Stimulated activated CD8-positive, alpha-beta memory T cell treated with anti-CD3 and anti-CD28 coated beads, Interleukin-7, amount 100 ng/mL, for 1 hour (primary cell): ENCODE data around the gene PRKACA.

Source experiments
- DNase-seq, 2 donors: peaks; one replicate each; pipeline ENCODE4 v3.0.0-alpha.2; 2020; ENCODE audit warnings: low read depth in 2 of 2

Gene PRKACA

DNA sequence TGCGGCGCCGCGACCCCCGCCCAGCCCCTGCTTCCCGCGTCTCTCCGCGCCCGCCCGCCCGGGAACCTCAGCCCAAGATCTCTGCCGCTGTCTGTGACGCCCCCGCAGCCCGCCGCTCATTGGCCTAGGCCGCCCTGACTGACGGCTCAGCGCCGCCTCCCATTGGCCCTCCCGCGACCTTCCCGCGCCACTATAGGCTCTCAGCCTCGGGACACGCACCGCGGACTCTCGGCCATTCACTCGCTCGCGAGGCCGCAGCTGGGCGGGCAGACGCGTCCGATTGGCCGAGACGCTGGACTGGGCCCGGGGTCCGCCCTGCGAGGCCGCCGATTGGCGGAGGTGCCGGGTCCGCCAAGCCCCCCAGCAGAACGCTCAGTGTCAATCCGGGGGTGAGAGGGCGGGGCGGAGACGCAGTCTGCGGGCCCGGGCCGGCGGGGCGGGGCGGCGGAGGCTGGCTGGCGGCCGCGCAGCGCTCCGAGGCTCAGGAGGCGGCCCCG is at the start of gene PRKACA:
TSS of gene PRKACA (minus strand) at position 95 of the 497 bp plus-strand sequence. CDS start 215 bp downstream, outside the sequence.
- peak; percentile 94 to 95 for DNase-seq

GRCh38 chr19:14166999-14167575 is 49.5 kb upstream of the PRKACA start:
- no peak for DNase-seq

GRCh38 chr19:14165990-14166830 is 48.6 kb upstream of the PRKACA start:
- no peak for DNase-seq

DNA sequence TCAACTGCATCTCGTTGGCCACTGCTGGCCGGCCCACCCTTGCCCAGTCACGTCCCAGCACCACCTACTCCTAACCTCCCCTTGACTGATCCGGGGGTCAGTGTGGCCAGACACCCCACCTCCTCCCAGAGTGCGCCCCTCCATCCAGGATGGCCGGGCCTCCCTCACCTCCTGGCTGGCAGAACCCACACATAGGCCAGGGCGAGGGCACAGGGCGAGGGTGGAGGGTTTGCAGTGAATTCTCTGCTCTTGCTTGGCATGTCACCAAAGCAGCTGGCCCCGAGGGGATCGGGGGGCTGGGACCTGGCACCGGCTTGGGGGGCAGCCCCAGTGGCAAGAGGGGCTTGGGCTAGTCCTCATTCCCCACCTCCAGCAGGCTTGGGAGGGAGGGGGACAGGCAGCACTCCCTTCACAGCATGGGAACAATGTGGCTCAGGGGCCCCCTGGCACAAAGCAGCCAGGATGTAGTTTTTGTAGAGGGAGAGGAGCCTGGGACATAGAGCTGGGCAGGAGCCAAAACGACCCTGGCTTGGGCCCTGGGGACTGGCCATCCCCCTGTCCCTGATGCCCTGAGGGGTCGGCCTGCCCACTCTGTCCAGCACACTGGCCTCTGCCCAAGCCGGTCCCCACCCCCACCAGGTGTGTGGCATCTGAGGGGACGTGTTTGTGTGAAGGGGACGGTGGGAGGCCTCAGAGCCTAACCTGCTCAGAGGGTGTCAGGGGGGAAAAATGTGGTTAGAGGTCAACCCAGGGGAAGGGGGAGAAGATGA is 47.3 kb upstream of the PRKACA start:
- DNase-seq: no peak

DNA sequence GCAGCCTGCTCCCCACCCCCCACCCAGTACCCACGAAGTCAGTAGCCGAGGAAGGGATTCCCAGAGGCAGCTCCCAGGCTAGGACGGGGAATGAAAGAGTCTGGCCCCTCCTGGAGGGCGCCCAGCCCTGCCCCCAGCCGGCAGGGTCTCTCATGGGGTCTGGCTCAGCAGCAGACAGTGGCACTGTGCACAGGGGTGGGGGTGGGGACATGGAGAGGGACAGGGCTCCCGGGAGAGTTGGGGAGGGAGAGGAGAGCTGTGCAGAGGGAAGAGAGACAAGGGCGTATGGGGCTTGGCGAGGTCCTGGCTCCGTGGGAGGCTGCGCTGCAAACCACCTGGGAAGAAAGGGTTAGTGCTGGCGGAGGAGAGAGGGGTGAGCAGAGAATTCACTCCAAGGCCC is 46.5 kb upstream of the PRKACA start:
- no peak for DNase-seq

- no peak for DNase-seq
These were observed 45.3 kb upstream of the PRKACA start for GRCh38 chr19:14162871-14163297.

DNA sequence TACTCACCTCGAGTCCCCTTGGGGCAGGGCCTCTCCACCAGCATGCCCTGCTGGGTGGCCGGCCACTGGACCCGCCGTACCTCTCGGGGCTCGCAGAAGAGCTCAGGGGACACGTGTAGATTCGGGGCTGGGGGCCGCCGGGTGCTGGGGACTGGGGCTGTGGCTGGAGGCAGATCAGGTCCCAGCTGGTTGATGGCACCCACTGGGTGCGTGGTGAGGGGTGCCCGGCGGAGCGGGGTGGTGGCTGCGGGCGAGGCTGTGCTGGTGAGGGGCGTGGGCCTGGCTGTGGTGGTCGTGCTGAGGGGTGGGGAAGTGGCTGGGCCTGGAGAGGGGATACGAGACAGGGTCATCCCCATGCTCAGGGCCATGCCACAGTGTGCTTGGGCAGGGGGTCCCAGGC is 43.7 kb upstream of the PRKACA start:
- DNase-seq: no peak

- no peak for DNase-seq
These were observed 42.6 kb upstream of the PRKACA start for GRCh38 chr19:14160017-14160703.

- DNase-seq: no peak
These were observed 41.5 kb upstream of the PRKACA start for GRCh38 chr19:14159059-14159458.

- no peak for DNase-seq
These were observed 40.9 kb upstream of the PRKACA start for GRCh38 chr19:14158276-14159023.

GRCh38 chr19:14156971-14157717 is 39.6 kb upstream of the PRKACA start:
- no peak for DNase-seq

DNA sequence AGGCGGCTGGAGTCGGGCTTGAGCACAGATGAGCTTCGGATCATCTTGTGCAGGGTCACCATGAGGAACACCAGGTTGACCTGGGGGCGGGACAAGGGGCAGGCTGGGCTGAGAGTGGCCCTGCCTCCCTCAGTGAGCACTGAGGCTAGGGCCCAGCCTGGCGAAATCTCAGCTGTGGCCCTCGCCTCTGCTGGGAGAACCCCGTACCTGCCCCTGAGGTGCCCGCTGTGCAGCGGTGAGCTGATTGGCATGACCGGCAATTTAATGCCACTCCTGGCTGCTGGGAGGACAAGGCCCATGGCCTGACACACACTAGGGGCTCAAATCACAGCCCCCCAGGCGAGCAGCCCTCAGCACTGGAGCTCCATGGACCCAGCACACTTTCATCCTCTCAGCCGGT is 38.6 kb upstream of the PRKACA start:
- DNase-seq: no peak

- DNase-seq: no peak
These were observed 37.8 kb upstream of the PRKACA start for GRCh38 chr19:14155371-14155770.

DNA sequence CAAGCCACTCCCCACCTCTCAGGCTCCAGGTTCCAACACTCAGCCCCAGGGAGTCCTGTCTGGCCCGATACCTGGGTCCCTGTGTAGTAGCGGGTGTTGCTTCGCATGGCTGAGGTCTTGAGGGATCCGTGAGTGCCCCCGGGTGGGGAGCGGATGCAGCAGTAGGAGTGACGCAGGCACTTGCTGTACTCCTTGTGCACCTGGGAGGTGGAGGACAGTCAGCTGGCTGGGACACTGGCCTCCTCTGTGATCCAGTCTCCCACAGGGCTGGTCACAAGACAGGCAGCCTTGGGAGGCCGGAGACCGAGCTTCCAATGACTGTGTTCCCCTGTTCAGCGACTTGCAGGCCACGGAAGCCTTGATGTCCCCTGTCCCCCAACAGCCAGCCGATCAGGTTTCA is 35.2 kb upstream of the PRKACA start:
- no peak for DNase-seq

GRCh38 chr19:14150770-14151661 is 33.5 kb upstream of the PRKACA start:
- no peak for DNase-seq

GRCh38 chr19:14150041-14150769 is 32.6 kb upstream of the PRKACA start:
- no peak for DNase-seq

GRCh38 chr19:14149509-14149994 is 32.0 kb upstream of the PRKACA start:
- peak in 1 of 2 donors; percentile 37 for DNase-seq

- DNase-seq: no peak
These were observed 31.3 kb upstream of the PRKACA start for GRCh38 chr19:14148751-14149410.
